Measurements from ENCODE around the gene CCDC158. TPM values are rescaled to one million over a fixed set of nuclear protein-coding genes. Genes with fewer than 3 reads are reported as not detected.

Gene CCDC158
- total RNA-seq, 4 donors from 2014 or later: not detected

DNA sequence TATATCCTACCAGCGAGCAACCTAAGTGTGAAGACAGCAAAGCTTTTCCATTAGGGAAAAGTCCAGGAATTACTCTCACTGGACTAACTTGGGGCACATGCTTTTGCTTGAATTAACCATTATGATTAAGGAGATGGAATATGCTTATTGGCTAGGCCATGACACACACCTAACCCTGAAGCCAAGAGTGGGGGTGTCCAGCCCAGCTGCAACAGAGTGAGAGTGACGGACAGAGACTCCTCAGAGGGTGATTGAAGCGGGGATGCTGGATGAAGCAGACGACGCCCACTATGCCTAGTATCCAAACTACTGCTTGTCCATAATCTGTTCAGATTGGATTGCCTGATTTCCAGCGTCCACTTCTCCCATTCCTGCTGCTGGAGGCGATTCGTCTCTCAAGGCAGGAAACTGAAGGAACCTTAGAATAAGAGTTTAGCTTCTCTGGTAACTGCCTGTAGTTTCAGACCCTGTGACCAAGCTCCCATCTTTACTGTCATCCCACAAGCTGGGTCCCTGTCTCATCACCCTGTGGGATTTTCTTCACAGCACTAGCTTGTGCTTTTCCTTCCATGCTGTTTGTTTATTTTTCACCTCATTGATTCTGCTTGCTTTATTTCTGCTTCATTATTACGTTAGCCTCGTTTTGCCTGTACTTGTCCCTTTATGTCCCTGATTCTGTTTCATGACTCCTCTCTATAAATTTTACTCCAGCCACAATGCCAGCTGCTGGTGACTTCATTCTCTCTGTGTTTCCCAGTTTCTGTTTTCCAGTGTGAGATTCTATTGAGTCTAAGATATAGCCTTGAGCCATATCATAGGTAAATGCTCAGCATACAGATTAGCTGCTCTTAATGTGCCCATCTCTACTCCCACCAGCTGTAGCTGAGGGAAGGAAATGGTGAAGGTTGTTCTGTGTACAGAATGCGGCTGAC is 150.4 kb downstream of the CCDC158 start:
- no peak for TF ChIP-seq POLR2A (IDR thresholded peaks at IDR 0.05)
- TF ChIP-seq, protein P1, sequence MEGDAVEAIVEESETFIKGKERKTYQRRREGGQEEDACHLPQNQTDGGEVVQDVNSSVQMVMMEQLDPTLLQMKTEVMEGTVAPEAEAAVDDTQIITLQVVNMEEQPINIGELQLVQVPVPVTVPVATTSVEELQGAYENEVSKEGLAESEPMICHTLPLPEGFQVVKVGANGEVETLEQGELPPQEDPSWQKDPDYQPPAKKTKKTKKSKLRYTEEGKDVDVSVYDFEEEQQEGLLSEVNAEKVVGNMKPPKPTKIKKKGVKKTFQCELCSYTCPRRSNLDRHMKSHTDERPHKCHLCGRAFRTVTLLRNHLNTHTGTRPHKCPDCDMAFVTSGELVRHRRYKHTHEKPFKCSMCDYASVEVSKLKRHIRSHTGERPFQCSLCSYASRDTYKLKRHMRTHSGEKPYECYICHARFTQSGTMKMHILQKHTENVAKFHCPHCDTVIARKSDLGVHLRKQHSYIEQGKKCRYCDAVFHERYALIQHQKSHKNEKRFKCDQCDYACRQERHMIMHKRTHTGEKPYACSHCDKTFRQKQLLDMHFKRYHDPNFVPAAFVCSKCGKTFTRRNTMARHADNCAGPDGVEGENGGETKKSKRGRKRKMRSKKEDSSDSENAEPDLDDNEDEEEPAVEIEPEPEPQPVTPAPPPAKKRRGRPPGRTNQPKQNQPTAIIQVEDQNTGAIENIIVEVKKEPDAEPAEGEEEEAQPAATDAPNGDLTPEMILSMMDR (IDR thresholded peaks at IDR 0.05): no peak
- Histone ChIP-seq H3K27ac (no peak overlapping the region), H3K9me3 (no peaks in the 10 kb centered on the region), H3K27me3 (no peaks in the 10 kb centered on the region), H3K4me1 (no peaks in the 10 kb centered on the region), H3K36me3 (no peaks in the 10 kb centered on the region), H3K4me3 (no peak overlapping the region)
- no peak for DNase-seq

- H3K4me1 ChIP-seq: no peaks in the 10 kb centered on the region
- no peaks in the 10 kb centered on the region for H3K27me3 ChIP-seq
- H3K4me3 ChIP-seq: no peak overlapping the region
- no peak overlapping the region for H3K27ac ChIP-seq
- H3K9me3 ChIP-seq: no peaks in the 10 kb centered on the region
- no peak for TF ChIP-seq POLR2A (IDR thresholded peaks at IDR 0.05)
- TF ChIP-seq, protein P1 (IDR thresholded peaks at IDR 0.05): no peak
- no peak for DNase-seq
- no peaks in the 10 kb centered on the region for H3K36me3 ChIP-seq
Observed at GRCh38 chr4:76267811-76268210, 153.1 kb downstream of the CCDC158 start.

- Histone ChIP-seq H3K36me3 (no peaks in the 10 kb centered on the region), H3K27ac (no peak overlapping the region), H3K27me3 (no peaks in the 10 kb centered on the region), H3K9me3 (no peaks in the 10 kb centered on the region), H3K4me1 (no peaks in the 10 kb centered on the region), H3K4me3 (no peak overlapping the region)
- TF ChIP-seq, protein P1 (IDR thresholded peaks at IDR 0.05): no peak
- no peak for TF ChIP-seq POLR2A (IDR thresholded peaks at IDR 0.05)
- DNase-seq: no peak
Observed at GRCh38 chr4:76266627-76267026, 154.3 kb downstream of the CCDC158 start.

DNA sequence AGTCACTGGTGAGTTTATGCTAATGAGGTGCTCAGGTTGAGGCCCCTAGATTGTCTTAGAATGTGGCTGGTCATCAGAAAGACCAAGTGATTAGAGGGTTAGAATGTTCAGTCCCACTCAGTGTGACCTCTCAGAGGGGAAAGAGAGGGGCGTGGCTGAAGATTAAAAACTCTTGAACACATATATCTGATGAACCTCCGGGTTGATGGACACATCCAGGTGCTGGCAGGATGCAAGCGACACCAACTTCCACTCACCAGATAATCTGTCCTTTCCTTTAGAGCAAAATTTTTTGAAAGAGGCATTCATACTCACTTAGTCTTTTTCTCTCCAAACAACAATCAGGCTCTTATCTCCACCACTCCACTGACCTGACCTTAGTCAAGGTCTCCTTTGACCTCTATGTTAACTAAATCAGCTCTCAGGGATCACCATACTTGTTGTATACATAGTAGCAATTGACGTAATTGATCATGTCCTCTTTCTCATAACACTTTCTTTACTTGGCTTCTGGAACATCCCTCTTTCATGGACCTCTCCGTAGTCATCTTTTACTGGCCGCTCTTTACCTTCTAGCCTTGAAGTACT is 155.2 kb downstream of the CCDC158 start:
- no peaks in the 10 kb centered on the region for H3K36me3 ChIP-seq
- H3K4me3 ChIP-seq: no peak overlapping the region
- H3K4me1 ChIP-seq: no peaks in the 10 kb centered on the region
- DNase-seq: no peak
- no peak for TF ChIP-seq POLR2A (IDR thresholded peaks at IDR 0.05)
- TF ChIP-seq, protein P1 (IDR thresholded peaks at IDR 0.05): no peak
- no peak overlapping the region for H3K27ac ChIP-seq
- H3K27me3 ChIP-seq: no peaks in the 10 kb centered on the region
- no peaks in the 10 kb centered on the region for H3K9me3 ChIP-seq

Small RNA genes lying within 50 kb of the gene (small RNA-seq; reads per million reads assigned to genes)
- gene RF00278 (0 reads per million in 2 donors), gene RNU6-1000P (0 reads per million in 2 donors)

Other genes starting within 250 kb of the CCDC158 start
- gene SCARB2, start 207.3 kb downstream of the CCDC158 start, total RNA-seq: 100 to 1,000 TPM in 3 of 4 donors, 10 to 100 TPM in 1; 40.4 to 225 (median 170) TPM
- 10 to 100 TPM in 1 of 4 donors, 1 to 10 TPM in 2, under 1 TPM in 1; 0.83 to 13.9 (median 7.6) TPM for gene FAM47E, start 169.4 kb downstream of the CCDC158 start, total RNA-seq
- 10 to 100 TPM in 3 of 4 donors, not detected in 1; 32.0 to 72.9 (median 50.4) TPM for gene STBD1, start 114.4 kb downstream of the CCDC158 start, total RNA-seq
- gene SHROOM3, start 14.1 kb upstream of the CCDC158 start, total RNA-seq: 100 to 1,000 TPM in 3 of 4 donors, 10 to 100 TPM in 1; 52.0 to 444 (median 364) TPM

Measured in Peyer's patch (tissue), 4 donors.